Smooth muscle cell of the brain vasculature (primary cell): ENCODE measurements around the gene ZBED1.
"Not testable (repeated sequence)": the region's sequence is repeated elsewhere in the genome, so short reads cannot be mapped to it uniquely, and the experiment has no call there.

Source experiments
- DNase-seq: peaks from one replicate; pipeline ENCODE4 v3.0.0-alpha.2; 2012; ENCODE audit warnings: low read depth, low spot score

The ZBED1 gene

GRCh38 chrX:2519638-2520037 is 18.9 kb upstream of the ZBED1 start:
- not testable (repeated sequence) for DNase-seq

DNA sequence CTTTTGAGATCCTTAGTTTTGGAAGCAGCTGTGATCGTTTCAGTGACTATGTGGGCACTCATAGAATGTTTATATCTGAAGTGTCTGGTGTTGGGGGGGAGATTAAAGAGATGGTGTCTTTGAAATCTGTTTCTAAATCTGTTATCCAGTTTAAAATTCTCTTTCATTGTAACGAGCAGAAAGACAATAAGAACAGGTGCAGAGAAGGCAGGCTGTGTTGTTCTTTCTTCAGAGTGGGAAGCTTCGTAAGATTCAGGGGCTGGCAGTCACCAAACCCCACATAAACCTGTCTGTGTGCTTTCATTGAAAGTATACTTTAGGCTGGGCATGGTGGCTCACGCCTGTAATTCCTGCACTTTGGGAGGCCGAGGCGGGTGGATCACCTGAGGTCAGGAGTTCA is 16.3 kb upstream of the ZBED1 start:
- no peak for DNase-seq

GRCh38 chrX:2516623-2517022 is 15.8 kb upstream of the ZBED1 start:
- no peak for DNase-seq

DNA sequence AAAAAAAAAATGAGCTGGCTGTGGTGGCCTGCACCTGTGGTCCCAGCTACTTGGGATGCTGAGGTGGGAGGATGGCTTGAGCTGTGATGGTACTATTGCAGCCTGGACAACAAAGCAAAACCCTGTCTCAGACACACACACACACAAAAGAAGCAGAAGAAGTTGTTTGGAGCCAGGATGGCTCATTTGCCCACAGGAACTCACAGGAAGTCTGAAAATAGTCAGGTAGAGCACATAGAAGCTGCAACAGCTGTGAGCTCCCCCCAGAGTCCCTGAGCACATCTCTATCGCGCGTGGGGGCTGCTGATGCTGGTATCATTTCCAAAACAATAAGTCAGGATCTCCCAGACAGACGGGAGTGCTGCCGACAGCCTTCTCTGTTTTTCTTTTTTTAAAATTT is 13.4 kb upstream of the ZBED1 start:
- no peak for DNase-seq

- no peak for DNase-seq
Measured at GRCh38 chrX:2513121-2513664, 12.4 kb upstream of the ZBED1 start.

GRCh38 chrX:2512501-2512900 is 11.7 kb upstream of the ZBED1 start:
- DNase-seq, result no peak

GRCh38 chrX:2511326-2511725 is 10.6 kb upstream of the ZBED1 start:
- no peak for DNase-seq

DNA sequence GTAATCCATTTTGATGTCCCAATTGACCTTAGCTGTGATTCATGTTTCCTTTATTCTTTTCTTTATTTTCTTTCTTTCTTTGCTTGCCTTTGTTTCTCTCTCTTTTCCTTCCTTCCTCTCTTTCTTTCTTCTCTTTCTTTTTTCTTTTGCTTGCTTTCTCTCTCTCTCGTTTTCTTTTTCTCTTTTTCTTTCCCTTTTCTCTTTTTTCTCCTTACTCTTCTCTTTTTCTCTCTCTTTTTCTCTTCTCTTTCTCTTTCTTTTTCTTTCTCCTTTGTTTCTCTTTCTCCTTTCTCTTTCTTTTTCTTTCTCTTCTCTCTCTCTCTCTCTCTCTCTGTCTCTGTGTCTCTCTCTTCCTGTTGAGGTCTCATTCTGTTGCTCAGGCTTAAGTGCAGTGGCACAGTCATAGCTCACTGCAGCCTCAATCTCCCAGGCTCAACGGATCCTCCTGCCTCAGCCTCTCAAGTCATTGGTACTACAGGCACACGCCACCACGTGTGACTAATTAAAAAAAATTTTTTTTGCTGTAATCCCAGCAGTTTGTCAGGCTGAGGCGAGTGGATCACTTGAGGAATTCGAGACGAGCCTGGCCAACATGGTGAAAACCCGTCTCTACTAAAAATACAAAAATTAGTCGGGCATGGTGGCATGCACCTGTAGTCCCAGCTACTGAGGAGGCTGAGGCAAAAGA is 8.0 kb upstream of the ZBED1 start:
- no peak for DNase-seq

GRCh38 chrX:2507904-2508627 is 7.3 kb upstream of the ZBED1 start:
- DNase-seq, result no peak

DNA sequence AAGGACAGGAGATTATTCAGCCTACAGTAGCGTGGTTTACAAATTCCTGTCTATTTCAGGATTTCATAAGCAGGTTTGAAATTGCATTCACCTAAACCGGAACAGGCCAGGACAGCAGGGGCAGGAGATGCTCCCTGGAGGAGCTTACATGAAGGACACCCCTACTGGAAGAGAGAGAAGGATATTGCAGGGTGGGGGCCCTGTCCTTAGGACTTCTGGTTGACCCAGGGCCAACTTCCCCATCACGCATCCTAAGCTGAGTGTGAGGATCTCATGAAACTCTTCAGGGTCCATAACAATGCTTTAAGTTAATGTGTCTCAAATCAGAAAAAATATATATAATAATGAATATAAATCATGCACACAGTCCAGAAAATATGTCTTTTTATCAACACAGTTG is 6.4 kb upstream of the ZBED1 start:
- no peak for DNase-seq

DNA sequence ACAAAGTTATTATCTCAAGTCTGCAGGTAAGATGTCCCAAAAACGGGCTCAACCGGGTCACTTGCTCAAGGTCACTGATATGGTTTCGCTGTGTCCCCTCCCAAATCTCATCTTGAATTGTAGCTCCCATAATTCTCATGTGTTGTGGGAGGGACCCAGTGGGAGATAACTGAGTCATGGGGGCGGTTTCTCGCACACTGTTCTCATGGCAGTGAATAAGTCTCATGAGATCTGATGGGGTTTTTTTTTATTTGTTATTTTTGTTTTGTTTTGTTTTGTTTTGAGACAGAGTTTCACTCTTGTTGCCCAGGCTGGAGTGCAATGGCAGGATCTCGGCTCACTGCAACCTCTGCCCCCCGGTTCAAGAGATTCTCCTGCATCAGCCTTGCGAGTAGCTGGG is 4.6 kb upstream of the ZBED1 start:
- DNase-seq, result not testable (repeated sequence)

DNA sequence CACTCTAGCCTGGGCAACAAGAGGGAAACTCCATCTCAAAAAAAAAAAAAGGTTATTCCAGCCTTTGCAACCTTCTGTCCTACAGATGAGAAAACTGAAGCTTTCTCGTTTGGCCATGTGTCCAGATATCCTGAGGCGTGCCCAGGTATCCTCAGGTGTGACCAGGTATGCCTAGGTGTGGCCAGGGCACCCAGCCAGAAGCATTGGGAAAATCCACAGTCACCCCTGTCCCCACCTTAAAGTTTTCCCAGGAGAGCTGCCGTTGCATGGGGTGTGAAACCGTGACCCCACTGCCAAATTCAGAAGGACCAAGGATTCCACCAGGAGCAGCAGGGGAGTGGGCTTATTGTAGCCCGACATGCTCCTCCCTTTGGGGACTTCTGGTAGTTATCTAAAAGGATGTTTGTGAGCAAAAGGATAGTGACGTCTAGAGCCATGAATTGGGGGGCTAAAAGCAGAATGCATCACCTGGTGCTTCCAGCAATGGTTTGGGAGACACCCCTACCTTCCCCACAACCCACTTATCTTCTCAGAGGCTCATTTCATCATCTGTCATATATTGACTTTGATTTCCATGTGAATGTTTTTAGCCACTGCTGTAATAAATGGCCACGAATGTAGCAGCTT is 4.0 kb upstream of the ZBED1 start:
- DNase-seq, result no peak

- DNase-seq, result no peak
Measured at GRCh38 chrX:2503591-2504500, 3.1 kb upstream of the ZBED1 start.

DNA sequence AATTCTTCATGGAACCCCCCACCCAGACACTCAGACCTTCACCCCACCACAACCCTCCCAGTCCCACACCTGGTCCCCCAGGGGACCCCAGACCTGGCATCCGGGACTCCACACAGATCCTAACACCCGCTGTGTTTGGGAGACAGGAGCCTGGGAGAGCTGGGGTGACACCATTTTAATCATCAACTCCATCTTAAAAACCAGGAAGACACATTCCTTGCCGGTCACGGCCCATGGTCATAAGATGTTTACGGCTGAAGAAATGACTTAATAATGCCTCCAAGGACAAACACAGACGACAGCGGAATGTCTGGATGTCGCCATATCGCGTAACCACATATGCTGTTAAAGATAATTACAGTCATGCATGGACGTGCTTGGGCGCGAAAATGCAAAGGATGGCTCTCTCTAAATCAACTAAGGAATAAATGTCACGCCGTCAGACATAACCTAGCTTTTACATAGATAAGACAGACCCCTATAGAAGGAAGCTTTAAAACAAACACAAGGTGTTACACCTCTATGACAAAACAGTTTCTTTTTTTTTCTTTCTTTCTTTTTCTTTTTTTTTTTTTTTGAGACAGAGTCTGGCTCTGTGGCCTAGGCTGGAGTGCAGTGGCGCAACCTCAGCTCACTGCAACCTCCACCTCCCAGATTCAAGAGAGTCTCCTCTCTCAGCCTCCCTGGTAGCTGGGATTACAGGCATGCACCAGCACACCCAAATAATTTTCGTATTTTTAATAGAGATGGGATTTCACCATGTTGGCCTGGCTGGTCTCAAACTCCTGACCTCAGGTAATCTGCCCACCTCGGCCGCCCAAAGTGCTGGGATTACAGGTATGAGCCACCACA is 2.1 kb upstream of the ZBED1 start:
- DNase-seq, result no peak

- DNase-seq, result no peak
Measured at GRCh38 chrX:2502120-2502667, 1.4 kb upstream of the ZBED1 start.

- DNase-seq, result no peak
Measured at GRCh38 chrX:2501559-2502102, 855 bp upstream of the ZBED1 start.

DNA sequence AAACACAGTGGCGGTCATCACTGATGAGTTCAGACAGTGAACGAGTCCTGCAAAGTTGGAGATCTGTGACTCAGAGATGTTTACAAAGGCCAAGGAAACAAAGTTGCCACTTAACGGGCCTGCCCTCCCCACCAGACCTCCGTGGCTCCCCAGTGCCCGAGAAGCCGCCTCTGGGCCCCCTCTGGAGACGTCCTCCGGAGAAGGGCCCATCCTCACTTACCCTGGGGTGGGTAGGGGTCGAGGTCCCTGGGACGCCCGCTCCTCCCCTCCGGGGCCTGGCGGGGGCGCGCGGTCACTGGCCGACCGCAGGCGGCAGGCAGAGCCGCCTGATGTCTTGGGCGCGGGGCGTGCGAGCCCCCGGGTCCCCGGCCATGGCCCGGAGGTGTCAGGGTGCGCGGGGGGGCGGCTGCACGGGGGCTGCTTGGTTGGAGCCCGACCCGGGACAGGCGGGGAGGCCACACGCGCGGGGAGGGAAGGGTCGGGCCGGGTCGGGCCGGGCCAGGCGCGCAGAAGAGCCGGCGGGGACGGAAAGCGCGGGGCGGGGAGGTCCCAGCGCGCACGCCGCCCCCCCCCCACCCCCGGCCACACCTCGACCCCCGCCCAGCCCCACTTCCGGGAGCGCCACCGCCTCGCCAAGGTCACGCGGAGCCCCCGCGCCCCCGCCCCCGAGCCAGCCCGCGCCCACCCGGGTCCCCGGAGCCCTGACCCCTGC is 529 bp downstream of the ZBED1 start:
- no peak for DNase-seq

DNA sequence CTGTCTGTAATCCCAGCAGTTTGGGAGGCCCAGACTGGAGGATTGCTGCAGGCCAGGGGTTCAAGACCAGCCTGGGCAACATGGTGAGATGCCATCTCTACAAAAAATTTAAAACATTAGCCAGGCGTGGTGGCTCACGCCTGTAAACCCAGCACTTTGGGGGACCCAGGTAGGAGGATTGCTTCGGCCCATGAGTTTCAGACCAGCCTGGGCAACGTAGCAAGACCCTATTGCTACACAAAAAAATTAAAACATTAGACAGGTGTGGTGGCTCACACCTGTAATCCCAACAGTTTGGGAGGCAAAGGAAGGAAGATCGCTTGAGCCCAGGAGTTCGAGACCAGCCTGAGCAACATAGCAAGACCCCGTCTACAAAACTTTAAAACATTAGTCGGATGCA is 1.3 kb downstream of the ZBED1 start:
- no peak for DNase-seq

DNA sequence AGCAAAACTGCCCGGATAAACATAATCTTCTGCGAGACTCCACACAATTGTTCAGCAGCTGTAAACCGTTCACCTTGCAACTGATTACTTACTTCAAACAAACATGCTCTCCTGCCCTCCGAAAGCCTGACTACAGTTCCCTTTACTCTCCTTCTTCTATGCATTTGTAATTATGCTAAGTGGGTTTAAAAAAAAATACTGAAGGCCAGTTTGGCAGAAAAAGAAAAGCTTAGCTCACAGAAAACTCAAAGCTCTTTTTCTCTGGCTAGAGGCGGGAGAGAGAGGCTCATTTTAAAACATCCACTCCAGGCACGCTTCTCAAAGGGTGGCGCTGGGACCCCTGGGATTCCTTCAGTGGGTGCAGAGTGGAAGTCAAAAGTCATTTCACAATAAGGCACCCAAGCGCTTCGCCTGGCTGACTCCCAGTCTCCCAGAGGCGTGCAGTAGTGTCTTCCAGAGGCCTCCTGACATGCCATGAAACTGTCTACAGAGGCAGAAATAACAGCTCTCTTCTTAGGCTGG is 1.9 kb downstream of the ZBED1 start:
- DNase-seq, result no peak
